Measurements from ENCODE around the gene PCSK6.
"Not testable (repeated sequence)": the region's sequence is repeated elsewhere in the genome, so short reads cannot be mapped to it uniquely, and the experiment has no call there.

Gene PCSK6

DNA sequence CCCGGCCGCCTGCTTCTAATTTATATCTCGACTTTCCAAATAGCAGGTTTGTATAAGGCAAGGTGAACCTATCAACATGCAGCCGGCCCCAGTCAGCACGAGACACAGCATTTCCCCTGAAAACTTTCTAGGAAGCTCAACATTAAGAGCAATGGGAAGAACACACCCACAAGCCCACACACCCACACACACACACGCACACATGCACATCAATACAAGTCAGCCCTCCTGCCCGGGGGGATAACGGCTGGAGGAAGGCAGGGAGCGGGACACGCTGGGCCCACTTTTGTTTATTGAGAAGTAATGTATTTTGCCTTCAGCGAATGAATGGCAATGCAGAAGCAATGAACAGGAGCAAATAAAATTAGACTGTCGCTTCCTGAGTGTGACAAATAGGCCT is 83.5 kb downstream of the PCSK6 start:
- TF ChIP-seq, protein P1, sequence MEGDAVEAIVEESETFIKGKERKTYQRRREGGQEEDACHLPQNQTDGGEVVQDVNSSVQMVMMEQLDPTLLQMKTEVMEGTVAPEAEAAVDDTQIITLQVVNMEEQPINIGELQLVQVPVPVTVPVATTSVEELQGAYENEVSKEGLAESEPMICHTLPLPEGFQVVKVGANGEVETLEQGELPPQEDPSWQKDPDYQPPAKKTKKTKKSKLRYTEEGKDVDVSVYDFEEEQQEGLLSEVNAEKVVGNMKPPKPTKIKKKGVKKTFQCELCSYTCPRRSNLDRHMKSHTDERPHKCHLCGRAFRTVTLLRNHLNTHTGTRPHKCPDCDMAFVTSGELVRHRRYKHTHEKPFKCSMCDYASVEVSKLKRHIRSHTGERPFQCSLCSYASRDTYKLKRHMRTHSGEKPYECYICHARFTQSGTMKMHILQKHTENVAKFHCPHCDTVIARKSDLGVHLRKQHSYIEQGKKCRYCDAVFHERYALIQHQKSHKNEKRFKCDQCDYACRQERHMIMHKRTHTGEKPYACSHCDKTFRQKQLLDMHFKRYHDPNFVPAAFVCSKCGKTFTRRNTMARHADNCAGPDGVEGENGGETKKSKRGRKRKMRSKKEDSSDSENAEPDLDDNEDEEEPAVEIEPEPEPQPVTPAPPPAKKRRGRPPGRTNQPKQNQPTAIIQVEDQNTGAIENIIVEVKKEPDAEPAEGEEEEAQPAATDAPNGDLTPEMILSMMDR (IDR thresholded peaks at IDR 0.05), result no peak
- no peak for DNase-seq (ENCODE audit: low spot score)
- H3K27ac ChIP-seq, result no peak overlapping the region
- no peak overlapping the region for H3K4me3 ChIP-seq

DNA sequence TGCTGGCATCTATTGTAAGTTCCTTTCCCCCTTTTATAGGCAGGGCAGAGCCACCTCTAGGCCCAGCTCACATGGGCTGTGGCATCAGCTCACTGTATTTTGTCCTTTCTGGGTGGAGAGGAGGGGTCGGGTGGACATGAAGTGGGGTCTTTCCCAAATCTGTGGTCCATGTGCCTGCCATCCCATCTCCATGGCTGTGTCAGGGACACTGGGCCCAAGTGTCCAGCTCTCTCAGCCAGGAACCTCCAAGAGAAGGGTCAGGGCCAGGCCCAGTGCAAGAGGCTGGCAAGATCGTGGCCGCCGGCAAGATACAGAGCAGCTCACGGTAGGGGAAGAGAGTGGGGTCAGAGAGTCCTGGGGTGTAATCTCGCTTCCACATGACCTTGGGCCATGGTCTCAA is 85.3 kb downstream of the PCSK6 start:
- no peak for DNase-seq (ENCODE audit: low spot score)

DNA sequence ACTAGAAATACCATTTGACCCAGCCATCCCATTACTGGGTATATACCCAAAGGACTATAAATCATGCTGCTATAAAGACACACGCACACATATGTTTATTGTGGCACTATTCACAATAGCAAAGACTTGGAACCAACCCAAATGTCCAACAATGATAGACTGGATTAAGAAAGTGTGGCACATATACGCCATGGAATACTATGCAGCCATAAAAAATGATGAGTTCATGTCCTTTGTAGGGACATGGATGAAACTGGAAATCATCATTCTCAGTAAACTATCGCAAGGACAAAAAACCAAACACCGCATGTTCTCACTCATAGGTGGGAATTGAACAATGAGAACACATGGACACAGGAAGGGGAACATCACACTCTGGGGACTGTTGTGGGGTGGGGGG is 86.6 kb downstream of the PCSK6 start:
- not testable (repeated sequence) for H3K4me3 ChIP-seq; H3K27ac ChIP-seq; DNase-seq (ENCODE audit: low spot score)

More for the DNA sequence above, 85.3 kb downstream of the PCSK6 start:
- TF ChIP-seq, protein P1 (IDR thresholded peaks at IDR 0.05), result no peak
- Histone ChIP-seq H3K27ac (no peak overlapping the region), H3K4me3 (no peak overlapping the region)

DNA sequence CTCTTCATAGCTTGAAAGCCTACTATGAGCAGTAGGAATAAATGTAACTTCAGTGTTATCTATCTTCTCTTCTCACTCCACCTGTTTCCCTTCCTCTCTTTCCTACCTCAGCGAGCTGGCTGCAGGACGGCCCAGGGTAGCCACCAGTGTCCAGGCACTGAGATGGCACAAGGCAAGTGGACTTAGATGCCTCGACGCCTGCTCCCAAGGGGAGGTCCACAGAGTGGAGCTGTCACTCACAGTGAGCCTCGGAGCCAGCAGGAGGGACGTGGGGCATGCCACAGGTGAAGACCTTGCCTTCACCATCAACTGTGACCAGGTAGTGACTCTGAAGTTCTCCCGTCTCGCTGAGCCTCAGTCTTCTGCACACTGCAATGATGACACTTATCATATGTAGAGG is 88.2 kb downstream of the PCSK6 start:
- TF ChIP-seq, protein P1 (IDR thresholded peaks at IDR 0.05), result no peak
- DNase-seq (ENCODE audit: low spot score), result no peak
- no peak overlapping the region for H3K27ac ChIP-seq
- H3K4me3 ChIP-seq, result no peak overlapping the region

DNA sequence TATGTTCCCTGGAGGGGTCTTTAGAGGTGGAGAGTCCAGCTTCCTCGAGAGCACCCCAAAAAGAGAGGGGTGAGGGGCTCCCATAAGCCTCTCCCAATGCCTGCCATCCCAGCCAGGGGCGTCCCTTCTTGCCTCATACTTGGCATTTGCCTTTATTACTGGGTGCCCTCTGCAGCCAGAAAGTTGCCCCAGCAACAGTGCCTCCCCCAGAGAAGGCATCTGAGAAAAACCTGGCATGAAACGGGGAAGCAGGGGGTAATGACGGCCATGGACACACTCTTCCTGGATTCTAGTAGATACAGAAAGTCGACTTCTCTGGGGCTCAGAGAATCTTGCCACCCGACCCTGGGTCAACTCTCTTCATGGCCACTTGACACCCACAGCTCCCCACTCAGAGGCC is 90.1 kb downstream of the PCSK6 start:
- no peak overlapping the region for H3K27ac ChIP-seq
- DNase-seq (ENCODE audit: low spot score), result no peak
- TF ChIP-seq, protein P1 (IDR thresholded peaks at IDR 0.05), result no peak
- no peak overlapping the region for H3K4me3 ChIP-seq

DNA sequence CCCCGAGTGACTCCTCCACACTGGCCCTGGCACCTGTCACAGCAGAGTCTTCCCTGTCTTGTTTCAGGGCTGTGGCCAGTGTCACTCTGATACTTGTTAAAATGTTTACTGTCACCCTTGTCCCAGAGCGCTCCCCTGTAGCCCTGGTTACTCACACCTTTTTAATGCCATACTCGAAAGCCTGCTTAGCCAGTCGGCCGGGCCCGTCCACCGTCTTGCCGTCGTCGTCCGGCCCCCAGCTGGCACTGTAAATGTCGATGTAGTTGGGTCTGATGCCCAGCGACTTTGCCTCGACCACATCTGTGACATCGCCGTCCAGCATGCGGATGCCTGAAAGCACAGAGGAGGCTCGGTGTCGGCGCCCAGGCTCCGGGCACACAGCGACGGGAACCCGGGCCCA is 91.3 kb downstream of the PCSK6 start:
- DNase-seq (ENCODE audit: low spot score), result no peak
- H3K4me3 ChIP-seq, result no peak overlapping the region
- H3K27ac ChIP-seq, result no peak overlapping the region
- TF ChIP-seq, protein P1 (IDR thresholded peaks at IDR 0.05), result no peak

DNA sequence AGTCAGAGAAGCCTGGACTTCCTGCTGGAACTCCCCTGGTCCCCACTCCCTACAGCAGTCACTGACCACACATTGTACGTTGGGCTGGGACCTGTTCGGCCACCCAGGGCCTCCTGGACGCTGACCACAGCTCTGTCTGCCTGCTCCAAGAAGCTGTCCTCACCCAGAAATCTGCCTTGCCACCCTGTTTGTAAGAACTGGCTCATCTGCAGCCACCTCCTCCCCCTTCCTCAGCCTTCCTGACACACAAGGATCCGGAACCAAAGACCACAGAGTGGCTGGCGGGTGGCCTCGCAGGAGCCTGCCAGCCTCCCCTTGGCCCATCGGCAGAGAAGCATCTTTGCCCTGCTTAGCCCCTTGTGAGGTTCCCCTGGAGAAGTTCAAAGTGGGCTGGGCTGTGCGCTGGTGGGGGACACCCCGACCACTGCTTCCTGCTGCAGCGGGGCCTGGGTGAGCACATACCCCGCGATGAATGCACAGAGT is 91.9 kb downstream of the PCSK6 start:
- Histone ChIP-seq H3K4me3 (no peak overlapping the region), H3K27ac (no peak overlapping the region)
- TF ChIP-seq, protein P1 (IDR thresholded peaks at IDR 0.05), result no peak
- DNase-seq (ENCODE audit: low spot score), result no peak

Data from coronary artery (tissue), 2 donors.